Measurements from ENCODE around the gene STK33. TPM values are rescaled to one million over a fixed set of nuclear protein-coding genes. Genes with fewer than 3 reads are reported as not detected.

Gene STK33
- polyA plus RNA-seq, 1 donor from 2014 or later = 13.9 TPM

DNA sequence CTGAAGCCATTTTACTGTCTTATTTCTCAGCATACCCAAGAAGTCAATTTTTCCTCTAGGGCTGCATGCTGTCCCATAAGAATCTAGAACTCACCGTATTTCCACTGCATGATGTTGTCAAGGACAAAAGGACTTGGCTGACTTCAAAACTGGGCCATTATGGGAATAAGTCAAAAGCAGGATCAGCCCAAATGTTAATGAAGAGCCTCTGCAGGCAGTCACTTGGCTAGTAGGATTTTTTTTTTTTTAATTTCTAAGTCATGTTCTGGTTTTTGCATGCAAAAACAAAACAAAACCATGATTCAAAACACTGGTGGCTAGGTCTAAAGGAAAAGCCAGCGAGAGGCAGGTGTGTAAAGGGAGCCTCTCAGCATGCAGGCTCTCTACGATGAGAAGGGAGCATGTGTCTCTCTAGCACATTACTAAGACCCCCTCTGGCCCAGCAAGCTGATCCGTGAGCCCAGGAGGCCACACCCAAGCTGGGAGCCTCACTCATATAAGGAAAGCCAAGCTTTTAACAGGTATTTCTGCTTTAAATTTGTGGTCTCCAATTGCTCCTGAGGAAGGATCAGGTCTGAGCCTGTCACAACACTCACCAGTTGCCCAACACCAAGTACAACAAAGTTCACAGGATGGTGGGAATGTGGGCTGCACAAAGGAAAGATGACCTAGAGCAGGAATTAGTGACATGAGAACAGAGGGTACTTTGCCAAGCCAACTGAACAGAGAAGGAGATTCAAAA is 21.4 kb upstream of the STK33 start:
- no peaks in the 10 kb centered on the region for H3K9me3 ChIP-seq (ENCODE audit: low read length)
- H2AFZ ChIP-seq (ENCODE audit: low read depth, low read length) = no peak overlapping the region
- H3K4me3 ChIP-seq (ENCODE audit: low read length) = no peak overlapping the region
- no peaks in the 10 kb centered on the region for H3K27me3 ChIP-seq (ENCODE audit: insufficient read depth, low read depth, low read length)
- TF ChIP-seq, protein P1, sequence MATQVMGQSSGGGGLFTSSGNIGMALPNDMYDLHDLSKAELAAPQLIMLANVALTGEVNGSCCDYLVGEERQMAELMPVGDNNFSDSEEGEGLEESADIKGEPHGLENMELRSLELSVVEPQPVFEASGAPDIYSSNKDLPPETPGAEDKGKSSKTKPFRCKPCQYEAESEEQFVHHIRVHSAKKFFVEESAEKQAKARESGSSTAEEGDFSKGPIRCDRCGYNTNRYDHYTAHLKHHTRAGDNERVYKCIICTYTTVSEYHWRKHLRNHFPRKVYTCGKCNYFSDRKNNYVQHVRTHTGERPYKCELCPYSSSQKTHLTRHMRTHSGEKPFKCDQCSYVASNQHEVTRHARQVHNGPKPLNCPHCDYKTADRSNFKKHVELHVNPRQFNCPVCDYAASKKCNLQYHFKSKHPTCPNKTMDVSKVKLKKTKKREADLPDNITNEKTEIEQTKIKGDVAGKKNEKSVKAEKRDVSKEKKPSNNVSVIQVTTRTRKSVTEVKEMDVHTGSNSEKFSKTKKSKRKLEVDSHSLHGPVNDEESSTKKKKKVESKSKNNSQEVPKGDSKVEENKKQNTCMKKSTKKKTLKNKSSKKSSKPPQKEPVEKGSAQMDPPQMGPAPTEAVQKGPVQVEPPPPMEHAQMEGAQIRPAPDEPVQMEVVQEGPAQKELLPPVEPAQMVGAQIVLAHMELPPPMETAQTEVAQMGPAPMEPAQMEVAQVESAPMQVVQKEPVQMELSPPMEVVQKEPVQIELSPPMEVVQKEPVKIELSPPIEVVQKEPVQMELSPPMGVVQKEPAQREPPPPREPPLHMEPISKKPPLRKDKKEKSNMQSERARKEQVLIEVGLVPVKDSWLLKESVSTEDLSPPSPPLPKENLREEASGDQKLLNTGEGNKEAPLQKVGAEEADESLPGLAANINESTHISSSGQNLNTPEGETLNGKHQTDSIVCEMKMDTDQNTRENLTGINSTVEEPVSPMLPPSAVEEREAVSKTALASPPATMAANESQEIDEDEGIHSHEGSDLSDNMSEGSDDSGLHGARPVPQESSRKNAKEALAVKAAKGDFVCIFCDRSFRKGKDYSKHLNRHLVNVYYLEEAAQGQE (IDR thresholded peaks at IDR 0.05; ENCODE audit: borderline replicate concordance) = no peak
- TF ChIP-seq EZH2 (IDR thresholded peaks at IDR 0.05; ENCODE audit: borderline replicate concordance, insufficient read depth, low read length, poor library complexity, severe bottlenecking) (no peak), RAD21 (conservative IDR thresholded peaks at IDR 0.05) (no peak), POLR2AphosphoS5 (IDR thresholded peaks at IDR 0.05) (no peak), TAF1 (IDR thresholded peaks at IDR 0.05; ENCODE audit: low read depth) (no peak), SMC3 (conservative IDR thresholded peaks at IDR 0.05; ENCODE audit: poor library complexity) (no peak), MXI1 (conservative IDR thresholded peaks at IDR 0.05; ENCODE audit: poor library complexity, severe bottlenecking) (no peak), EP300 (conservative IDR thresholded peaks at IDR 0.05; ENCODE audit: poor library complexity, severe bottlenecking) (no peak)
- TF ChIP-seq, protein P2, sequence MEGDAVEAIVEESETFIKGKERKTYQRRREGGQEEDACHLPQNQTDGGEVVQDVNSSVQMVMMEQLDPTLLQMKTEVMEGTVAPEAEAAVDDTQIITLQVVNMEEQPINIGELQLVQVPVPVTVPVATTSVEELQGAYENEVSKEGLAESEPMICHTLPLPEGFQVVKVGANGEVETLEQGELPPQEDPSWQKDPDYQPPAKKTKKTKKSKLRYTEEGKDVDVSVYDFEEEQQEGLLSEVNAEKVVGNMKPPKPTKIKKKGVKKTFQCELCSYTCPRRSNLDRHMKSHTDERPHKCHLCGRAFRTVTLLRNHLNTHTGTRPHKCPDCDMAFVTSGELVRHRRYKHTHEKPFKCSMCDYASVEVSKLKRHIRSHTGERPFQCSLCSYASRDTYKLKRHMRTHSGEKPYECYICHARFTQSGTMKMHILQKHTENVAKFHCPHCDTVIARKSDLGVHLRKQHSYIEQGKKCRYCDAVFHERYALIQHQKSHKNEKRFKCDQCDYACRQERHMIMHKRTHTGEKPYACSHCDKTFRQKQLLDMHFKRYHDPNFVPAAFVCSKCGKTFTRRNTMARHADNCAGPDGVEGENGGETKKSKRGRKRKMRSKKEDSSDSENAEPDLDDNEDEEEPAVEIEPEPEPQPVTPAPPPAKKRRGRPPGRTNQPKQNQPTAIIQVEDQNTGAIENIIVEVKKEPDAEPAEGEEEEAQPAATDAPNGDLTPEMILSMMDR (IDR thresholded peaks at IDR 0.05; ENCODE audit: poor library complexity, severe bottlenecking) = no peak
- no peaks in the 10 kb centered on the region for H4K20me1 ChIP-seq (ENCODE audit: insufficient read depth)
- H3F3A ChIP-seq (ENCODE audit: insufficient read depth, low read length, poor library complexity, severe bottlenecking) = no peaks in the 10 kb centered on the region
- H3K4me2 ChIP-seq (ENCODE audit: low read length) = no peak overlapping the region
- no peaks in the 10 kb centered on the region for H3K79me2 ChIP-seq (replicated peaks; ENCODE audit: insufficient read depth, low read length)
- H3K36me3 ChIP-seq (ENCODE audit: insufficient read depth, low read length) = no peaks in the 10 kb centered on the region
- H3K9me2 ChIP-seq (ENCODE audit: insufficient read depth, low read length) = no peaks in the 10 kb centered on the region
- H3K27ac ChIP-seq (ENCODE audit: low read length) = no peak overlapping the region
- no peak overlapping the region for H3K9ac ChIP-seq (ENCODE audit: low read length)

DNA sequence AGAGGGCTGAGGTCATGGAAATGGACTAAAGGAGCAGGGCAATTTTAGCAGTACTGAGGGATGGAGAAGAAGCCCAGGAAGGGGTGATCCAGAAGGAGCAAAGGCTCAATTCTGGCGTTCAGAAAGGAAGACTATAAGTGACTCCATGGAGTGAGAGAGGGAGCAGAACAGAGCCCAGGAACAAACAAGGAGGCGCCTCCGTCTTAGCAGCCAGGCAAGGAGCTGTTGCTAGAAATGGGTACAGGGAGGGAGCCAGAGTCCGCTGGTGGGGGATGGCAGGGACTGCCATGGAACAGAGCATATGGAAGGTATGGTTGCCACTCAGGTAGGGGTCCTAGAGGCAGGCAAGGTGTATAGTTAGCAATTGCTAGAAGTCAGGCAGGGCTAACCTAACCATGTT is 20.5 kb upstream of the STK33 start:
- TF ChIP-seq, protein P1 (IDR thresholded peaks at IDR 0.05; ENCODE audit: borderline replicate concordance) = no peak
- no peak for TF ChIP-seq EZH2 (IDR thresholded peaks at IDR 0.05; ENCODE audit: borderline replicate concordance, insufficient read depth, low read length, poor library complexity, severe bottlenecking)
- TF ChIP-seq SMC3 (conservative IDR thresholded peaks at IDR 0.05; ENCODE audit: poor library complexity) = no peak
- no peak for TF ChIP-seq TAF1 (IDR thresholded peaks at IDR 0.05; ENCODE audit: low read depth)
- no peak for TF ChIP-seq EP300 (conservative IDR thresholded peaks at IDR 0.05; ENCODE audit: poor library complexity, severe bottlenecking)
- no peak for TF ChIP-seq POLR2AphosphoS5 (IDR thresholded peaks at IDR 0.05)
- no peak for TF ChIP-seq MXI1 (conservative IDR thresholded peaks at IDR 0.05; ENCODE audit: poor library complexity, severe bottlenecking)
- TF ChIP-seq, protein P2 (IDR thresholded peaks at IDR 0.05; ENCODE audit: poor library complexity, severe bottlenecking) = no peak
- TF ChIP-seq RAD21 (conservative IDR thresholded peaks at IDR 0.05) = no peak
- no peak overlapping the region for H3K4me3 ChIP-seq (ENCODE audit: low read length)
- H4K20me1 ChIP-seq (ENCODE audit: insufficient read depth) = no peaks in the 10 kb centered on the region
- no peak overlapping the region for H3K4me2 ChIP-seq (ENCODE audit: low read length)
- no peaks in the 10 kb centered on the region for H3F3A ChIP-seq (ENCODE audit: insufficient read depth, low read length, poor library complexity, severe bottlenecking)
- H3K79me2 ChIP-seq (replicated peaks; ENCODE audit: insufficient read depth, low read length) = no peaks in the 10 kb centered on the region
- H3K36me3 ChIP-seq (ENCODE audit: insufficient read depth, low read length) = no peaks in the 10 kb centered on the region
- H3K9me2 ChIP-seq (ENCODE audit: insufficient read depth, low read length) = no peaks in the 10 kb centered on the region
- no peak overlapping the region for H2AFZ ChIP-seq (ENCODE audit: low read depth, low read length)
- H3K27me3 ChIP-seq (ENCODE audit: insufficient read depth, low read depth, low read length) = no peaks in the 10 kb centered on the region
- H3K27ac ChIP-seq (ENCODE audit: low read length) = no peak overlapping the region
- no peaks in the 10 kb centered on the region for H3K9me3 ChIP-seq (ENCODE audit: low read length)
- no peak overlapping the region for H3K9ac ChIP-seq (ENCODE audit: low read length)

Data from neural cell (in vitro differentiated cells).